GM12878 (cell line): Measurements from ENCODE around the gene KCTD16. TPM values are rescaled to one million over a fixed set of nuclear protein-coding genes. Genes with fewer than 3 reads are reported as not detected.

ENCODE experiments used
- ATAC-seq: fragments of 200-7000 bp; cut with Tn5 transposase; 3 replicates; pipeline ENCODE4 v1.9.1; 2020; ENCODE audit warnings: mild to moderate bottlenecking, moderate library complexity
- BruUV-seq: library from RNA; stranded (reverse); fragments of 400-500 nt; replicated peaks from 2 replicates; lab custom pipeline; 2021; lab: Mats Ljungman, UMichigan
- CTCF ChIA-PET: fragments of 300-600 bp; sonication (Branson Sonifier 250); formaldehyde crosslinking; extraction: SDS; loops from one replicate; lab custom pipeline; 2021; ENCODE audit warnings: inconsistent platforms; lab: Yijun Ruan, JAX
- POLR2A ChIA-PET: fragments of 350-600 bp; formaldehyde crosslinking; extraction: SDS; loops from one replicate; lab custom pipeline; 2021; ENCODE audit warnings: inconsistent platforms; lab: Charles Lee
- RAD21 ChIA-PET: fragments of 300-600 bp; sonication (Branson Sonifier 250); formaldehyde crosslinking; loops from one replicate; lab custom pipeline; 2023; ENCODE audit warnings: antibody characterized with exemption; ENCODE audit not compliant: unreplicated experiment; lab: Charles Lee
- SMC1A ChIA-PET: fragments of 300-600 bp; sonication (Branson Sonifier 250); formaldehyde crosslinking; loops from one replicate; lab custom pipeline; 2023; ENCODE audit not compliant: unreplicated experiment, uncharacterized antibody; lab: Charles Lee
- DNase-seq: peaks from one replicate; pipeline ENCODE4 v3.0.0-alpha.2; 2011; ENCODE audit warnings: low read depth, low spot score
- FAIRE-seq: peaks from 3 replicates; lab custom pipeline; 2011; peaks lifted over from hg19 to GRCh38; lab: Jason Lieb, UNC
- H2AFZ ChIP-seq: 2 replicates; pipeline ENCODE4 v1.6.0; 2011; ENCODE audit warnings: low read depth, low read length, control low read depth; ENCODE audit not compliant: control insufficient read depth
- H3K27ac ChIP-seq: 2 replicates; pipeline ENCODE4 v1.5.1; 2011; ENCODE audit warnings: control low read depth; ENCODE audit not compliant: control insufficient read depth, insufficient read depth
- H3K27me3 ChIP-seq, 2 experiments: replicated peaks in 1 of 2; 2 replicates each; pipeline versions ENCODE4 v1.6.0 to v1.6.1; 2011; ENCODE audit warnings: low read length in 1 of 2; ENCODE audit not compliant: control insufficient read depth in 2 of 2, insufficient read depth in 2 of 2
- H3K36me3 ChIP-seq, 2 experiments: 2 replicates each; pipeline ENCODE4 v1.5.1; 2011; ENCODE audit warnings: low read length in 1 of 2; ENCODE audit not compliant: control insufficient read depth in 2 of 2, insufficient read depth in 2 of 2
- H3K4me1 ChIP-seq: 2 replicates; pipeline ENCODE4 v1.6.1; 2011; ENCODE audit warnings: mild to moderate bottlenecking, low read length, moderate library complexity, mixed read lengths; ENCODE audit not compliant: control insufficient read depth, insufficient read depth
- H3K4me2 ChIP-seq: 2 replicates; pipeline ENCODE4 v1.6.0; 2011; ENCODE audit warnings: control low read depth; ENCODE audit not compliant: control insufficient read depth, insufficient read depth
- H3K4me3 ChIP-seq: fragments of 200-600 bp; sonication (generic); 2 replicates; pipeline ENCODE4 v1.5.1; 2016
- H3K79me2 ChIP-seq: 2 replicates; pipeline ENCODE4 v1.6.0; 2011; ENCODE audit warnings: low read length; ENCODE audit not compliant: control insufficient read depth, insufficient read depth
- H3K9ac ChIP-seq: 2 replicates; pipeline ENCODE4 v1.8.0; 2011; ENCODE audit warnings: low read length, control low read depth, mixed read lengths; ENCODE audit not compliant: control insufficient read depth, insufficient read depth
- H3K9me3 ChIP-seq: replicated peaks from 3 replicates; pipeline ENCODE4 v1.5.1; 2011; ENCODE audit warnings: mild to moderate bottlenecking, low read length; ENCODE audit not compliant: control insufficient read depth, insufficient read depth
- H4K20me1 ChIP-seq: 2 replicates; pipeline ENCODE4 v1.6.0; 2011; ENCODE audit not compliant: control insufficient read depth, insufficient read depth
- CBX5 ChIP-seq: sonication (generic); IDR thresholded peaks from 2 replicates; pipeline ENCODE4 v1.6.1; 2016; ENCODE audit warnings: low read depth, moderate library complexity, mild to moderate bottlenecking, inconsistent platforms
- CUX1 ChIP-seq: IDR thresholded peaks from 2 replicates; pipeline ENCODE4 v1.6.1; 2012; ENCODE audit warnings: improper control_type of control experiment, low read depth, low read length; ENCODE audit not compliant: insufficient replicate concordance
- DPF2 ChIP-seq: fragments of 450-650 bp; IDR thresholded peaks from 2 replicates; pipeline ENCODE4 v1.6.1; 2017; ENCODE audit warnings: mild to moderate bottlenecking
- FOXM1 ChIP-seq: IDR thresholded peaks from 2 replicates; pipeline ENCODE4 v1.6.1; 2012; ENCODE audit warnings: low read depth, mild to moderate bottlenecking, inconsistent platforms, low read length, moderate library complexity
- IKZF2 ChIP-seq, 2 experiments: fragments of 450-650 bp; IDR thresholded peaks; 2 replicates each; pipeline ENCODE4 v1.6.1; 2017; ENCODE audit warnings: mild to moderate bottlenecking in 2 of 2, moderate library complexity in 2 of 2
- PAX5 ChIP-seq: IDR thresholded peaks from 2 replicates; pipeline ENCODE4 v1.6.1; 2011; ENCODE audit warnings: low read depth, low read length, borderline replicate concordance
- PML ChIP-seq: IDR thresholded peaks from 2 replicates; pipeline ENCODE4 v1.6.1; 2012; ENCODE audit warnings: low read length, inconsistent platforms
- TCF7 ChIP-seq: IDR thresholded peaks from 2 replicates; pipeline ENCODE4 v1.6.1; 2014; ENCODE audit warnings: antibody characterized with exemption, borderline replicate concordance
- YBX1 ChIP-seq: fragments of 450-650 bp; IDR thresholded peaks from 2 replicates; pipeline ENCODE4 v1.6.1; 2016; ENCODE audit warnings: antibody characterized with exemption
- in situ Hi-C: fragments of 300-500 bp; cut with MboI; formaldehyde crosslinking; loops from 9 replicates; pipeline ENCODE4 v1.14.3; 2018; ENCODE audit warnings: mixed read lengths
- intact Hi-C: fragments of 100-400 bp; cut with micrococcal nuclease; formaldehyde crosslinking; loops from one replicate; pipeline ENCODE4 v1.14.2; 2022; ENCODE audit not compliant: unreplicated experiment
- polyA plus RNA-seq, 11 experiments: library from polyadenylated mRNA; depleted of rRNA in 4 of 11; unstranded in 6 of 11; stranded (reverse) in 5 of 11; fragments of >200 nt; fragmentation: Nextera tagmentation in 4 of 11; fragmentation: Illumina TruSeq in 1 of 11; extraction: Ambion mirVana in 4 of 11; extraction: Trizol in 1 of 11; gene quantifications; 1 replicate in 1 of 11; 2 replicates in 10 of 11; pipeline versions ENCODE4 v1.2.1 to v1.2.3, GENCODE V29; 2011 to 2016; ENCODE audit warnings: inconsistent platforms in 2 of 11, missing spikeins in 2 of 11, low read depth in 1 of 11
- total RNA-seq, 4 experiments: library from RNA; depleted of rRNA in 3 of 4; stranded (reverse); fragments of >200 nt in 3 of 4; fragmentation: Illumina TruSeq in 1 of 4; extraction: Trizol in 1 of 4; gene quantifications; 2 replicates each; pipeline versions ENCODE4 v1.2.1 to v1.2.3, GENCODE V29; 2013 to 2021
- TF ChIP-seq, protein P1 (sequence below): fragments of 450-650 bp; IDR thresholded peaks from 2 replicates; pipeline ENCODE4 v1.6.1; 2017; ENCODE audit warnings: low read depth, mild to moderate bottlenecking, moderate library complexity

Gene KCTD16
- total and polyA plus RNA-seq, 10 of the 15 experiments (the other 5 are each of a cell fraction or from before 2014, with no cell fraction given), result 0.03 to 0.10 (median 0.06) TPM; not detected in 3

GRCh38 chr5:144328980-144329379 is 158.3 kb downstream of the KCTD16 start:
- H4K20me1 ChIP-seq, result no peaks in the 10 kb centered on the region
- H3K27me3 ChIP-seq, result no peaks in the 10 kb centered on the region
- no peak for ATAC-seq
- no peaks in the 10 kb centered on the region; the same call in 1 of the 2 replicates for H3K4me1 ChIP-seq
- H2AFZ ChIP-seq, result no peak overlapping the region
- no peaks in the 10 kb centered on the region; the same call in 2 of the 3 replicates for H3K9me3 ChIP-seq
- intact Hi-C loops, result no loop called here
- H3K4me2 ChIP-seq, result no peak overlapping the region
- TF ChIP-seq YBX1 (no peak), PML (no peak), DPF2 (no peak)
- CTCF ChIA-PET, result no interaction called here
- no peaks in the 10 kb centered on the region for H3K36me3 ChIP-seq
- BruUV-seq, result no TSS peak
- DNase-seq, result no peak
- no peak overlapping the region for H3K9ac ChIP-seq
- no peak overlapping the region for H3K27ac ChIP-seq
- RAD21 ChIA-PET, result no interaction called here
- no peaks in the 10 kb centered on the region for H3K79me2 ChIP-seq
- in situ Hi-C loops, result no loop called here
- FAIRE-seq, result no peak
- POLR2A ChIA-PET, result no interaction called here
- no peak overlapping the region for H3K4me3 ChIP-seq
- SMC1A ChIA-PET, result no interaction called here

DNA sequence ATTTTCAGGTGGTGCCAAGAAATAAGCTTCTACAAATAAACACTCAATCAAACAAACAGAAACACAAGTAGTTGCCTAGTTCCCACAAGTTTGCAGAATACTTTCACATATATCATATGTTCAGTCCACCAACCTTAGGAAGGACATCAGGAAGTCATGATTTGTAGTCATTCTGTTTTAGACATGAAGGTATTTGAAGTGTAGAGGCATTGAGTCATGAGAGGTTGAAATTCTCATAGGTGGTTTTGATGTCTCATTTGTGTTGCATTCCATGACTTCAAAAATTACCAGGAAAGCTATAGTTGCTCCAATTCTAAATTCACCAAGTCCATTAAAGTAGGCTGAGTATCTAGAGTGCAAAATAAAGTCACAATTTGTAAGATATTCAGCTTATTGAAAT is 159.0 kb downstream of the KCTD16 start:
- CTCF ChIA-PET, result no interaction called here
- BruUV-seq, result no TSS peak
- DNase-seq, result no peak
- Histone ChIP-seq H3K36me3 (no peaks in the 10 kb centered on the region), H3K27me3 (no peaks in the 10 kb centered on the region), H3K9me3 (no peaks in the 10 kb centered on the region; the same call in 2 of the 3 replicates), H3K4me2 (no peak overlapping the region), H2AFZ (no peak overlapping the region), H4K20me1 (no peaks in the 10 kb centered on the region), H3K9ac (no peak overlapping the region), H3K27ac (no peak overlapping the region), H3K79me2 (no peaks in the 10 kb centered on the region), H3K4me3 (no peak overlapping the region), H3K4me1 (no peaks in the 10 kb centered on the region; the same call in 1 of the 2 replicates)
- RAD21 ChIA-PET, result no interaction called here
- no peak for FAIRE-seq
- ATAC-seq, result no peak
- SMC1A ChIA-PET, result no interaction called here
- intact Hi-C loops (no loop called here), in situ Hi-C loops (no loop called here)
- TF ChIP-seq FOXM1 (no peak), CBX5 (no peak), TCF7 (no peak), PAX5 (no peak), CUX1 (no peak), IKZF2 (IDR thresholded peaks at IDR 0.05) (no peak)
- TF ChIP-seq, protein P1, sequence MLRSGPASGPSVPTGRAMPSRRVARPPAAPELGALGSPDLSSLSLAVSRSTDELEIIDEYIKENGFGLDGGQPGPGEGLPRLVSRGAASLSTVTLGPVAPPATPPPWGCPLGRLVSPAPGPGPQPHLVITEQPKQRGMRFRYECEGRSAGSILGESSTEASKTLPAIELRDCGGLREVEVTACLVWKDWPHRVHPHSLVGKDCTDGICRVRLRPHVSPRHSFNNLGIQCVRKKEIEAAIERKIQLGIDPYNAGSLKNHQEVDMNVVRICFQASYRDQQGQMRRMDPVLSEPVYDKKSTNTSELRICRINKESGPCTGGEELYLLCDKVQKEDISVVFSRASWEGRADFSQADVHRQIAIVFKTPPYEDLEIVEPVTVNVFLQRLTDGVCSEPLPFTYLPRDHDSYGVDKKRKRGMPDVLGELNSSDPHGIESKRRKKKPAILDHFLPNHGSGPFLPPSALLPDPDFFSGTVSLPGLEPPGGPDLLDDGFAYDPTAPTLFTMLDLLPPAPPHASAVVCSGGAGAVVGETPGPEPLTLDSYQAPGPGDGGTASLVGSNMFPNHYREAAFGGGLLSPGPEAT, result no peak
- POLR2A ChIA-PET, result no interaction called here
